HG02973 (cell line): Measurements from ENCODE around the gene CCDC97.
"Not testable (repeated sequence)": the region's sequence is repeated elsewhere in the genome, so short reads cannot be mapped to it uniquely, and the experiment has no call there.

Experiments
- ATAC-seq: cut with Tn5 transposase; IDR thresholded peaks from one replicate; pipeline ENCODE4 v1.9.1; 2021; ENCODE audit warnings: moderate library complexity; ENCODE audit not compliant: unreplicated experiment

Gene CCDC97

GRCh38 chr19:41330946-41331678 lies 21.1 kb downstream of the CCDC97 start:
- ATAC-seq, result no peak

- no peak for ATAC-seq
These were observed 22.0 kb downstream of the CCDC97 start for GRCh38 chr19:41332000-41332399.

DNA sequence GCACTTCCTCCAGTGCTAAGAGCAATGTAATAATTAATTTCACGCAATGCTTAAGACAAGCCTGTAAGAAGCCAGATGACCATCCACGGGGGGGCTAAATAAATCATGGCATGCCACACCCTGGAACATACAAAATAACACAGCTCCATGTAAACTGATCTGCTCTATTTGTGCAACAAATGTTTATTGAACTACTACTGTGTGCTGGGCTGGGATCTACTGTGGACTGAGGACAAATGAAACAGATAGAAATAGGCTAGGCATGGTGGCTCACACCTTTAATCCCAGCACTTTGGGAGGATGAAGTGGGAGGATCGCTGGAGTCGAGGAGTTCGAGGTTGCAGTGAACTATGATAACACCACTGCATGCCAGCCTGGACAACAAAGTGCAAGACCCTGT lies 22.5 kb downstream of the CCDC97 start:
- ATAC-seq, result no peak

DNA sequence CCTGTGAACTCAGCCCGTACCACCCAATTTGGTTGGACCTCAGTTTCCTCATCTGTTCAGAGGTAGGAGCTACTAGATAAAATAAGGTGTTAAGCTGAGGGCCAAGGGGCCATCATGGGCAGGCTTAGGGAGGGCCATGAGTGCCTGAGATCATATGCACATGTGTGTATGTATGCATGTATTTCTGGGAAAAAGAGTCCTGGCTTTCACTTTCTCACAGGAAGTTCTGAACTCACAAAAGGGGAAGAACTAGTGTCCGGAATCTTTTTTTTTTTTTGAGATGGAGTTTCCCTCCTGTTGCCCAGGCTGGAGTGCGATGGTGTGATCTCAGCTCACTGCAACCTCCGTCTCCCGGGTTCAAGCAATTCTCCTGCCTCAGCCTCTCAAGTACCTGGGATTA lies 24.8 kb downstream of the CCDC97 start:
- ATAC-seq, result no peak

DNA sequence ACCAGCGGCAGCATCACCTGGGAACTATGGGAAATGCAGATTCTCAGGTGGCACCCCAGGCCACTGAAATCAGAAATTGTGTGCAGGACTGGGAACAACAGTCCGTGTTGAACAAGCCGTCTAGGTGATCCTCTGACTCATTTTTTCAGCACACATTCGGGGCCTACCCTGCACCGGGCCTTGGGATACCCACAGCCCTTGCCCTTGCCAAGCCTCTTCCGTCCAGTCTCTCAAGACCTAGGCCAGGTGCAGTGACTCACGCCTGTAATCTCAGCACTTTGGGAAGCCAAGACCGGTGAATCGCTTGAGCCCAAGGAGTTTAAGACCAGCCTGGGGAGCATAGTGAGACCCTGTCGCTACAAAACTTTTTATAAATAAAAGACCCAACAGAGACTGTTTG lies 25.5 kb downstream of the CCDC97 start:
- ATAC-seq, result no peak

GRCh38 chr19:41339936-41340335 lies 30.0 kb downstream of the CCDC97 start:
- no peak for ATAC-seq

DNA sequence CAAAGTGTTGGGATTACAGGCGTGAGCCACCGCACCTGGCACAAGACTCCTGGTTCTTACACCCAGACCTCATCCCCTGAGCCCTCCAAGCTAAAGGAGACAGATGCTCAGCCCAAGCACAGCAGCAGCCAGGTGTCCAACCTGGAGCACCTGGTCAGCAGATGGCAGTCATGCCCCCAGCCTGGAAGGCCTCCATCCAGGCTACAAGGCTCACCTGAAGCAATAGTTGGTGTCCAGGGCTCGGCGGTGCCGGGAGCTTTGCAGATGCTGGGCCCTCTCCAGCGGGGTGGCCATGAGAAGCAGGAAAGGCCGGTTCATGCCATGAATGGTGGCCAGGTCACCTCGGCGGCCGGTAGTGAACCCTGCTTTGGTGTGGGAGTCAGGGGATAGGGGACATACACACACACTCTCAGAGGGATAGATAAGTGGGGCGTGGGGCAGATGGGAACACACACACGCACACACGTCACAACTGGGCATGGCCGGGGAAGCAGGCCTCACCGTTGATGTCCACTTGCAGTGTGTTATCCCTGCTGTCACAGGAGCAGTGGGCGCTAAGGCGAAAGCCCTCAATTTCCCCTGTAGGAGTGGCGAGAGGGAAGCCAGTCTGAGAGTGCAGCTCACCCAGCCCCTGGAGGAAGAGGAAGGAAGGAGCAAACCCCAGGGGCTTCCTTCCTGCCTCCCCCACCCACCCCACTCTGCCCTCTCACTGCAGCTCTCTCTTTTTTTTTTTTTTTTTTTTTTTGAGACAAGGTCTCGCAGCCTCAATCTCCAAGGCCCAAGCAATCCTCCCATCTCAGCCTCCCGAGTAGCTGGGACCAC lies 31.9 kb downstream of the CCDC97 start:
- no peak for ATAC-seq

GRCh38 chr19:41344162-41344561 lies 34.2 kb downstream of the CCDC97 start:
- ATAC-seq, result no peak

GRCh38 chr19:41346916-41347315 lies 36.9 kb downstream of the CCDC97 start:
- not testable (repeated sequence) for ATAC-seq

GRCh38 chr19:41350735-41351338 lies 40.9 kb downstream of the CCDC97 start:
- ATAC-seq, result no peak

GRCh38 chr19:41351339-41352245 lies 41.6 kb downstream of the CCDC97 start:
- ATAC-seq, result peak; percentile 26

GRCh38 chr19:41352279-41352608 lies 42.3 kb downstream of the CCDC97 start:
- no peak for ATAC-seq

DNA sequence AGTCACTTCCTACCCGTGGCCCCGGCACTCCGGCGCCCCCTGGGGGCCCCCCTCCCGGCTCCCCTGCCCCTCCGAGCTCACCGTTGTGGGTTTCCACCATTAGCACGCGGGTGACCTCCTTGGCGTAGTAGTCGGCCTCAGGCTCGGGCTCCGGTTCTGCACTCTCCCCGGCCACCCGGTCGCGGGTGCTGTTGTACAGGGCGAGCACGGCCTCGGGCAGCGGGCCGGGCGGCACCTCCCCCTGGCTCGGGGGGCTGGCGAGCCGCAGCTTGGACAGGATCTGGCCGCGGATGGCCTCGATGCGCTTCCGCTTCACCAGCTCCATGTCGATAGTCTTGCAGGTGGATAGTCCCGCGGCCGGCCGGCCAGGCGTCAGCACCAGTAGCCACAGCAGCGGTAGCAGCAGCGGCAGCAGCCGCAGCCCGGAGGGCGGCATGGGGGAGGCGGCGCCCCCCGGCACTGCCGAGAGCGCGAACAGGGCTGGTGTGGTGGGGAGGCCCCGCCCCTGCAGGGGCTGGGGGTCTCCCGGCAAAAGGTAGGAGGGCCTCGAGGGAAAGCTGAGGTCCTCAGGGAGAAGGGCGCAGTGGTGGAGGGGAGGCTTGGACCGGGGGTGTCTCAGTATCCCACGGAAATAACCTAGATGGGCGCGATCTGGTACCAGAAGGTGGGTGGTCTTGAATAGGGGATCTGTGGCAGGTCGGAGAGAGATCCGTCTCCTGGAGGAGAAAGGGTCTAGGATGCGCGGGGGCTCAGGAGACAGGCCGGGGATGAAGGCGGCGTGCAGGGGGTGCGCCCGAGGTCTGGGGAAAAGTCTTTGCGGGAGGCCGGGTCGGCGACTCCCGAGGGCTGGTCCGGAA lies 42.9 kb downstream of the CCDC97 start:
- ATAC-seq, result no peak

DNA sequence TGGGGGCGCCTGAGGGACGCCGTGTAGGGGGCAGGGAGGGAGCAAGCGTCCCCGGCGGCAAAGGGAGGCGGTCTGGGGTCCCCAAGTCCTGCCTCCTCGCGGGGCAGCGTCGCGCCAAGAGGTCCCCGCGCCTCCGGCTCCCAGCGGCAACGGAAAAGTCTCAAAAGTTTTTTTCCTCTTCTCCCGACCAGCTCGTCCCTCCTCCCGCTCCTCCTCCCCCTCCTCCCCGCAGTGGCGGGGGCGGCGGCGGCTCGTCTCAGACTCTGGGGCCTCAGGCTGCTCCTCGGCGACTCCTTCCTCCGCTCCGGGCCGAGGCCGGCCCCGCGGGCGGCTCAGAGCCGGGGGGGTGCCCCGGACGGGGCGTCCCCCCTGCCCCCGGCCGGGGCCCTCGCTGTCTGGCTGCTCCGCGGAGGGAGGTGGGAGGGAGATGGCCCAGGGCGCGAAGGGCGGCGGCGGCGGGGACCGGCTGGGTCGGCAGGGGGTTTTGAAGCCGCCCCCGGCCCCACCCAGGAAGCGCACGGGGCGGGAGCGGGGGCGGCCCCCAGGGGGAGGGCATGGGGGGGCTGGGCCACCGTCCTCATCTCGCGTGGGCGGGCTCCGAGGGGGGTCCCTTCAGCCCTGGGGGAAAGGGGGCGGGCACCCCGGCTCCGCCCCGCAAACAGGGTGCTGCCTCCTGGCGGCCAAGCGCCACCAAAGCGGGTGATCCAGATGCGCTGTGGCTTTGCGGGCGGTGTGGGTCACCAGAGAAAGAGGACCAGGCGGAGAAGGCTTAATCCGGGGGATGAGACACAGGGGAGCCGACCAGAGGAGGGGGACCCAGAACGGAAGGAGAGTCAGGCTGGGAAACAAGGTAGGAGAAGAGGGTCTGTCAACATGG lies 43.7 kb downstream of the CCDC97 start, which contains the start of gene TGFB1:
Gene TGFB1, minus strand, starts transcription at position 457 of the 877 bp plus-strand sequence. CDS start 878 bp downstream, outside the sequence.
- no peak for ATAC-seq

- no peak for ATAC-seq
These were observed 44.5 kb downstream of the CCDC97 start for GRCh38 chr19:41354343-41354953.

GRCh38 chr19:41355035-41355434 lies 45.1 kb downstream of the CCDC97 start:
- no peak for ATAC-seq

DNA sequence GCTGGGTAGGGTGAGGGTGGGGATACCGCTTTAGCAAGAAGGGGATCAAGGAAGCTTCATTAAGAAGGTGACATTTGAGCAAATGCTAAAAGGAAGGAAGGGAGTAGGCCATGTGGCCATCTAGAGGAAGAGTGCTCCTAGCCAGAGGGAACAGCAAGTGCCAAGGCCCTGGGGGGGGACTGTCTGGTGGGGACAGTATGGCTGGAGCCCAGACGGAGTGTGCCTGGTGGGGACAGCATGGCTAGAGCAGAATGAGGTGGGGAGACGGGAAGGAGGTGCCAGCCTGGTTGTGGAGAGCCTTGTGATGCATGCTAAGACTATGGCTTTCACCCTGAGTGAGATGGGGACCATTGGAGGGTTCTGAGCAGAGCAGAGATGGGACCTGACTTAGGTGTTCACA lies 45.8 kb downstream of the CCDC97 start:
- ATAC-seq, result no peak

GRCh38 chr19:41356984-41357739 lies 47.2 kb downstream of the CCDC97 start:
- no peak for ATAC-seq
